ENCODE results near the gene ERRFI1.

Gene ERRFI1

GRCh38 chr1:8042134-8042533, 16.0 kb upstream of the ERRFI1 start:
- DNase-seq, result no peak

- no peak for DNase-seq
Measured at GRCh38 chr1:8040586-8040985, 14.5 kb upstream of the ERRFI1 start.

- DNase-seq, result no peak
Measured at GRCh38 chr1:8039071-8039470, 13.0 kb upstream of the ERRFI1 start.

- no peak for DNase-seq
Measured at GRCh38 chr1:8035289-8035688, 9.2 kb upstream of the ERRFI1 start.

- DNase-seq, result no peak
Measured at GRCh38 chr1:8033322-8033721, 7.2 kb upstream of the ERRFI1 start.

- DNase-seq, result no peak
Measured at GRCh38 chr1:8032366-8032910, 6.3 kb upstream of the ERRFI1 start.

- DNase-seq, result peak; percentile 56
Measured at GRCh38 chr1:8031176-8031785, 5.2 kb upstream of the ERRFI1 start.

- DNase-seq, result no peak
Measured at GRCh38 chr1:8028571-8028910, 2.4 kb upstream of the ERRFI1 start.

- DNase-seq, result no peak
Measured at GRCh38 chr1:8027748-8028570, 1.9 kb upstream of the ERRFI1 start.

- no peak for DNase-seq
Measured at GRCh38 chr1:8026976-8027747, 1.1 kb upstream of the ERRFI1 start.

GRCh38 chr1:8025671-8026144, 401 bp downstream of the ERRFI1 start:
- DNase-seq, result no peak

GRCh38 chr1:8025061-8025670, 943 bp downstream of the ERRFI1 start:
- DNase-seq, result no peak

- no peak for DNase-seq
Measured at GRCh38 chr1:8024329-8024728, 1.8 kb downstream of the ERRFI1 start.

GRCh38 chr1:8023995-8024313, 2.2 kb downstream of the ERRFI1 start:
- no peak for DNase-seq

- DNase-seq, result no peak
Measured at GRCh38 chr1:8023287-8023994, 2.7 kb downstream of the ERRFI1 start.

GRCh38 chr1:8022395-8023286, 3.5 kb downstream of the ERRFI1 start:
- DNase-seq, result no peak

GRCh38 chr1:8021676-8022266, 4.3 kb downstream of the ERRFI1 start:
- DNase-seq, result no peak

GRCh38 chr1:8020032-8020431, 6.1 kb downstream of the ERRFI1 start:
- DNase-seq, result no peak

GRCh38 chr1:8019229-8019620, 6.9 kb downstream of the ERRFI1 start:
- DNase-seq, result no peak

GRCh38 chr1:8018492-8019228, 7.4 kb downstream of the ERRFI1 start:
- DNase-seq, result no peak

Measured in CD4-positive, alpha-beta T cell treated with Interleukin-4 for 4 hours (primary cell).